Colon (tissue), 2 donors: Measurements from ENCODE around the gene LAMC3.

ENCODE experiments used
- FAIRE-seq: peaks from 2 replicates; lab custom pipeline; 2012; peaks lifted over from hg19 to GRCh38; lab: Jason Lieb, UNC
- donor health status: control.
- donor health status: control.

The LAMC3 gene

GRCh38 chr9:130979591-130980385 lies 29.2 kb upstream of the LAMC3 start:
- no peak for FAIRE-seq

DNA sequence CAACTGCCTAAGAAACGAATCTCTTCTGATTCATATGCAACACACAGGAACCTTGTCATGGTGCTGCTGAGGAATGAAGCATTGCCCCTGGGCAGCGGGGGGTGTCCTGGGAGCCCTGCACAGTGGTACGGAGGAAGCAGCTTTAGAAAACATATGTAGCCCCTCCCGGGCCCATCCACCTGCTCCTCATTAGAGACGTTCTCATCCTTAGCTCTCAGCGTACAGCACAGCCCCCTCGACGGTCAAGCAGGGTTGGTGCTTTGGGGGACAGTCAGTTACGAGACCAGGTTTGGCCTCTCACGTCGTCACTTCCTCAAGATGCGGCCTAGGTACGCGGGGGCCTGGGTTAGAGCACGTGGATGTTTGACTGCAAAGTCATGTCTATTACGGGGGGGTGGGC lies 28.4 kb upstream of the LAMC3 start:
- no peak for FAIRE-seq

GRCh38 chr9:130981002-130981755 lies 27.8 kb upstream of the LAMC3 start:
- no peak for FAIRE-seq

DNA sequence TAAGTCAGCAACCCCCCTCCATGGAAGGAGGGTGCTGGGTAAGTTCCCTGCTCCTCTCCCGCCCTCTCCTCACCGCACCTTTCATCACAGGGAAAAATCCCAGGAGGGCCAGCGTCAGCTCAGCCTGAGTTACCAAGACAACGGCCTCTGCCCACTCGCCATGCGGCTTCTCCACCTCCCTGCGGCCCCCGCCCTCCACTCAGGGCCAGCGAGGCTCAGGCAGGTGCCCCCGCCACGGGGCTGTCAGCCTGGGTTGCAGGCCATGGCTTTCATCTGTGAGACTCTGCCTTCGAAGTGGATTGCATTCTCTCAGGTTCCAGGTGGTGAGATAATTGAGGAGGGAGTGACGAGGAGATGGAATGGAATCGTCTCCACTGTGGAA lies 27.2 kb upstream of the LAMC3 start:
- no peak for FAIRE-seq

DNA sequence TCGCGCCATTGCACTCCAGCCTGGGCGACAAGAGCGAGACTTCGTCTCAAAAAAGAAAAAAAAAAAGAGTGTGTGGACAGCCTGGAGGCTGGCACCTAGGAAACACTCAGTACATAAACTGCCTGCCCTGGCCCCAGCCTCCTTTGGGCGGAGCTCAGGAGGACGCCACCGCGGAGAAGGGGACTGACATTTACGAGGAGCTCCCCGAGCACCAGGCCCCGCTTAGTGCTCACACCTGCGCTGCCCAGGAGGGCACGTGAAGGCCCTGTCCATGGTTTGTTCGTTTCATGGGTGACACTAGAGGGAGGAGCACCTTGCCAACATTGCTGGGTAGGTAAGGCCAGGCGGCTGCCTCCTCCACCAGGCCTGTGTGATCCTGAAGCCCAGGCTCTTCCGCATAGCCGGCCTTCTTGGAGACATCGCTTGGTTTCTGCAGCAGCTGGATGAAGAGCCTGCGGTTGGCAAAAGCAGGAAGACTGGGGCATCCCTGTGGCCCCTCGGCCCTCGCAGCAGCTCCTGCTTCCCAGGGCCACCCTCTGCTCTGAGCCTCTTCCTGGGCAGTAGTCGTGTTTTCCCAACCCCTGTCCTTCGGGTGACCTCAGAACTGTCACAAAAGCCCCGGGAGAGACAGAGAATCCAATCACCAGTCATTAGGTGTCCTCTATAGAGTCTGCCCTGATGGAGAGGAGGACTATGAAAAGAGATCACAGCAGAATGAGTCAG lies 26.2 kb upstream of the LAMC3 start:
- no peak for FAIRE-seq

GRCh38 chr9:130983359-130983670 lies 25.7 kb upstream of the LAMC3 start:
- no peak for FAIRE-seq

DNA sequence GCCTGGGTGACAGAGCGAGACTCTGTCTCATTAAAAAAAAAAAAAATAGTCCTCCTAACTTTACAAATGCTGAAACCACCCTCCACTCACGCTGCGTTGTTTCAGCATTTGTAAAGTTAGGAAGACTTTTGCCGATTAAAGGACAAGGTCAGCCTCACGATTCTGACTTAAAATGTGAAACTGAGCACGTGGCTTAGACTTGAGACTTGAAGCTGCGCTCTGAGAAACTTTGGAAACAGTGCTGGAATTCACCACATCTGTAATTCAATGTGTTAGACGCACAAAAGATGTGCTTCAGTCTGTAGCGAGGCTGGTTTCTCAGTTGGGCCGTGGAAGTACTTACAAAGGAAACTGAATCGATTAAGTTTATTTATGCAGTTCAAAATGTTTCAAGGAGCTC lies 25.0 kb upstream of the LAMC3 start:
- FAIRE-seq = no peak

DNA sequence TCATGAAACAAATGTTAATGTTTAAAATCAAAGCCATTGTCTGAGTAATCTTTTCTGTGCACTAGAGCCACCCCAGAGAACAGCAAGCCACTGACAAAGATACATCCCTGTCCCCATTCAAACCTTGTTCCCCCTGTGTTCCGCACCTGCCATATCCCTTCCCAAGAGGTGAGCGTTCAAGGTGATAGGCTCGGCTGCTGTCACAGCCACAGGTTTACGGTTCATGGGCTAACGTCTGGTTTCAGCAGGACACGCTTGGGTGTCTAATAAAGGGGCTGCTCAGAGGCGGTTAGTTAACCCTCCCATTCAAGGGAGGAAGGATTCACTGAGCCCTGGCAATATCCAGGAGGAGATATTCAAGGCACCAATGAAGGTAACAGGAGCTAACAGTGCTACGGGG lies 24.5 kb upstream of the LAMC3 start:
- FAIRE-seq = no peak

- FAIRE-seq = no peak
These were observed 23.9 kb upstream of the LAMC3 start for GRCh38 chr9:130985029-130985428.

GRCh38 chr9:130985606-130986162 lies 23.3 kb upstream of the LAMC3 start:
- FAIRE-seq = no peak

DNA sequence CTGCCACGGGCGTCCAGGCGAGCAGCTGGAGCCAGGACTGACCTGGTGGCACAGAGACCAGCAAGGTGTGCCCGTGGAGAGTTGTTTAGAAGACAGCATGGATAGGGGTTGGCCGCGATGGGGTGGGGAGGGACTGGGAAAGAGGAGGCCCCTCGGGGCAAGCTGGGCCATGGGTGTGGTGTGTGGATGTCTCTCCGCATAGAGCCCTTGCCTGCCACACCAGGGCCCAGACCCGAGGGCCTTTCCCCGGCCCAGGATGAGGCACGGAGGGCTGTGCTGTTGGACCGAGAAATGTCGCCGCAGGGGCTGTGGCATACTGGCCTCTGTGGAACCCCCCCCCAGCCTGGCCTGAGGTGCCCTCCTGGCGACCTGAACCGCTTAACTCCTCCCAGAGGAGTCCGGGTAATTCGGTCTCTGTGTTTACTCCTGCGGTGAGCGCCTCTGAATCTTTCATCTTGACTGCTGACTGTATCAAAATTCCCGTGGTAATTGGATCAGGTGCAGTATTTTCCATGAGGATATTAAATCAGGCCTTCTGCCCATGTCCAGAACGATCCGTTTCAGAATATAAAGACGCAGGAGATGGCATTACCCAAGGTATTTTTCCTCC lies 22.5 kb upstream of the LAMC3 start:
- FAIRE-seq = no peak

GRCh38 chr9:130987054-130987453 lies 21.9 kb upstream of the LAMC3 start:
- no peak for FAIRE-seq

DNA sequence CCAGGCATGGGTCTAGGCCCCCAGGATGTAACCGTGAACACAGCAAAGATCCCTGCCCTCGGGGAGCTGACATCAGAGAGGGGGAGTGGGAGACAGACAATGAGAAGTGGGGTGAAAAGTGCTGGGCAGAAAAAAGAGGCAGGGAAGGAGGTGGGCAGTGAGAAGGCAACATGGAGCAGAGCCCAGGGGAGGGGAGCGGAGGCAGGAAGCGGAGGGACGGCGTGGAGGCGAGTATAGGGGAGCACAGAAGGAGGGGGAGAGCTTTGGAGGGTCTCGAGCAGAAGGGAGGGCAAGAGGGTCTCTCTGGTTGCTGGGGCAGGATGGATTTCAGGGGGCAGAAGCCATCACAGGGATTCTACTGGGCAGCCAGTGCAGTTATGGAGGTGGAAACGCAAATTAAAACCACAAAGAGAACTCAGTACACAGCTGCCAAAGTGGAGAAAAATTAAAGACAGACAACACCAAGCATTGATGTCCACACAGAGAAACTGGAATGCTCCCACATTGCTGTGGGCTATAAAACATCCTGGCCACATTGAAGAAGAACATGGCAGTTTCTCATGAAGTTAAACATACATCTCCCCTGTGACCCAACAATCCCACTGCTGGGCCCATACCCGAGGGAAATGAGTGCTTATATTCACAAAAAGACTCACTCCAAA lies 21.1 kb upstream of the LAMC3 start:
- FAIRE-seq = no peak

- no peak for FAIRE-seq
These were observed 20.6 kb upstream of the LAMC3 start for GRCh38 chr9:130988400-130988747.

GRCh38 chr9:130988905-130989304 lies 20.1 kb upstream of the LAMC3 start:
- no peak for FAIRE-seq

GRCh38 chr9:130989391-130989790 lies 19.6 kb upstream of the LAMC3 start:
- no peak for FAIRE-seq

- FAIRE-seq = no peak
These were observed 19.1 kb upstream of the LAMC3 start for GRCh38 chr9:130989891-130990290.

DNA sequence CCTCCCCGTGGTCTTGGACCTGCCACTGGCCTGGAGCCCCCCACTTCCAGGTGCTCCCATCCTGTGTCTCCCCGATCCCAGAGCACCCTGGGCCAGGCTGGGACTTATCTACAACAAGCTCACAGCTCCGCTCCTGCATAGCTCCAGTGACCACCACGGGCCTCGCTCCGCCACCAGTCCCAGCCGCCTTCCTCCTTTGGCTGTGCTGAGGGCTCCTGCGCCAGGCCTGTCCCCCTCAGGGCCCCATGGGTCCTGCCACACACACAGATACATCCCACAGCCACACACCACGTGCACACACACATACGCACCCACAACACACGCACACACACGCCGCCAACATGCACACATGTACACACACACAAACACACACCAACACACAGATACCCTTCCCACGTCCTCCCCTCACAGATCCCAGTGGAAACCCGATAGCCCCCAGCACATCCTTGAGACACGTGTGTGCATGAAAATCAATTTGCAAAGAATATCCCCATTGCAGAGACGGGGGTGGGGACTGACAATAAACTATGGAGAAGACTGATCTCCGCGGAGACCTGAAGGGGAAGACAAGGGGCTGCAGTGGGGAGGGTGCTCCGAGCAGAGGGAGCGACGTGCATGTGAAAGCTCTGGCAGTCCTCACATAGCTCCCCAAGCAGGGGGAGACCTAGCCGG lies 18.5 kb upstream of the LAMC3 start:
- FAIRE-seq = no peak

GRCh38 chr9:130990978-130991777 lies 17.8 kb upstream of the LAMC3 start:
- no peak for FAIRE-seq
